BLaER1 treated with 17β-estradiol and CSF1 and Interleukin-3, amounts not matched to agents 10 nM and 100 nM (cell line): ENCODE results near the gene RGS3.

Experiments used
- H3K27ac ChIP-seq, 11 experiments: shearing (Covaris generic); formaldehyde crosslinking; 2 replicates each; pipeline ENCODE4 v1.8.1; 2022
- H3K27me3 ChIP-seq, 11 experiments: shearing (Covaris generic); formaldehyde crosslinking; 2 replicates each; pipeline ENCODE4 v1.8.1; 2022
- H3K36me3 ChIP-seq, 11 experiments: shearing (Covaris generic); formaldehyde crosslinking; 2 replicates each; pipeline ENCODE4 v1.8.1; 2022
- H3K4me1 ChIP-seq, 10 experiments: shearing (Covaris generic); formaldehyde crosslinking; 2 replicates each; pipeline ENCODE4 v1.8.1; 2022
- H3K4me2 ChIP-seq, 11 experiments: shearing (Covaris generic); formaldehyde crosslinking; 2 replicates each; pipeline ENCODE4 v1.8.1; 2022
- H3K4me3 ChIP-seq, 10 experiments: shearing (Covaris generic); formaldehyde crosslinking; 2 replicates each; pipeline ENCODE4 v1.8.1; 2022
- H3K9ac ChIP-seq, 11 experiments: shearing (Covaris generic); formaldehyde crosslinking; 2 replicates each; pipeline ENCODE4 v1.8.1; 2022
- H3K9me3 ChIP-seq, 11 experiments: shearing (Covaris generic); formaldehyde crosslinking; replicated peaks in 1 of 11; 2 replicates each; pipeline ENCODE4 v1.8.1; 2022
- H4K20me1 ChIP-seq, 11 experiments: shearing (Covaris generic); formaldehyde crosslinking; 2 replicates each; pipeline ENCODE4 v1.8.1; 2022
- Cebpa-rat ChIP-seq, 11 experiments: shearing (Covaris generic); IDR thresholded peaks; 2 replicates each; pipeline ENCODE4 v1.8.1; 2022

RGS3 gene

GRCh38 chr9:113538701-113539430, 75.3 kb downstream of the RGS3 start:
- no peak overlapping the region for H3K4me2 ChIP-seq
- H3K9ac ChIP-seq, result no peak overlapping the region
- H4K20me1 ChIP-seq, result no peaks in the 10 kb centered on the region
- H3K4me3 ChIP-seq, result no peak overlapping the region
- no peaks in the 10 kb centered on the region for H3K27me3 ChIP-seq
- H3K36me3 ChIP-seq, result no peaks in the 10 kb centered on the region
- peaks cover 31 to 56% (median 39%) of the 10 kb centered on the region in 10 experiments for H3K4me1 ChIP-seq
- no peaks in the 10 kb centered on the region for H3K9me3 ChIP-seq
- TF ChIP-seq Cebpa-rat (IDR thresholded peaks at IDR 0.05), result no peak
- H3K27ac ChIP-seq, result no peak overlapping the region

- no peaks in the 10 kb centered on the region for H3K27me3 ChIP-seq
- peaks cover 31 to 56% (median 38%) of the 10 kb centered on the region in 10 experiments for H3K4me1 ChIP-seq
- no peak overlapping the region for H3K4me3 ChIP-seq
- no peak for TF ChIP-seq Cebpa-rat (IDR thresholded peaks at IDR 0.05)
- H3K27ac ChIP-seq, result no peak overlapping the region
- no peak overlapping the region for H3K9ac ChIP-seq
- no peaks in the 10 kb centered on the region for H3K9me3 ChIP-seq
- no peaks in the 10 kb centered on the region for H3K36me3 ChIP-seq
- no peaks in the 10 kb centered on the region for H4K20me1 ChIP-seq
- peak overlapping the region in 5 of 11 experiments; percentile 1 to 35 (median 28); a peak in 3 of 22 replicates for H3K4me2 ChIP-seq
These were observed 76.9 kb downstream of the RGS3 start for GRCh38 chr9:113540466-113540865.

DNA sequence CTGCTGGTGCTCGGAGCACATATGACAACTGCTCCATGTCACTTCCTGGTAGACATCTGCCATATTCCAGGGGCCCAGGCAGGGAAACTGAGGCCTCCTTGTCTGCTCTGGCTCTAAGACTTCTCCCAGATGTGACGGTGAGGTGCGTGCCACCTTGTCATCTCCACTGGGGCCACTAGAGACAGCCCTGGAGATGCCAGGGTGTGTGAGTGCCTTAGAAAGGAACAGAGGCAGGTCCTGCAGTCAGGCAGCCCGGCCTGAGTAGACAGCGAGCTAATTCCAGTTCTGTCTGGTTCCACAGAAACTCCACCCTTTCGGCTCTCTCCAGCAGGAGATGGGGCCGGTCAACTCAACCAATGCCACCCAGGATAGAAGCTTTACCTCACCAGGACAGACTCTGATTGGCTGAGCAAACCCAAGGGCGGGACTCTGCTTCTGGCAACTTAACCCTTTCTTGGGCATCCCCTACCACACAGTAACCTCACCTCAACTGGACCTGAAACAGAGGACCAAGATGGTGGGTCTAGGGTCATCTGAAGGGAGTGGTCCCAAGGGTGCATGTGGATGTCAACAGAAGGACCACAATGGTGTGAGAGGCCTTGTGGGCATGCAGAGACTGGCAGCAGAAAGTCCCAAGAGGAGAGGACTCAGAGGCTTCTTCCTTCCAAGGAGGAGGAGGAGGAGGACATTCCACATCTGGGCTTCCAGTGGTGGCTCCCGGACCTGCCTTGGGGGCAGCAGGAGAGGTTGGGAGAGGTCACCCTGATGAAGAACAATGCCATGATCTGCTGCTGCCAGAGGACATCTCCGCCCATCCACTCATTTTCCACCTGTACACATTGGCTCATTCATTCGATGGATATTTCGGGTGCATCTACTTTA, 77.7 kb downstream of the RGS3 start:
- Histone ChIP-seq H3K4me3 (no peak overlapping the region), H3K4me2 (peak overlapping the region in 9 of 11 experiments; percentile 1 to 50 (median 27); a peak in 14 of 22 replicates), H3K27me3 (no peaks in the 10 kb centered on the region), H3K9ac (no peak overlapping the region), H3K36me3 (no peaks in the 10 kb centered on the region), H4K20me1 (no peaks in the 10 kb centered on the region), H3K4me1 (peaks cover 24 to 49% (median 30%) of the 10 kb centered on the region in 10 experiments), H3K9me3 (no peaks in the 10 kb centered on the region), H3K27ac (peak overlapping the region in 1 of 11 experiments; percentile 34; a peak in 4 of 22 replicates)
- no peak for TF ChIP-seq Cebpa-rat (IDR thresholded peaks at IDR 0.05)

DNA sequence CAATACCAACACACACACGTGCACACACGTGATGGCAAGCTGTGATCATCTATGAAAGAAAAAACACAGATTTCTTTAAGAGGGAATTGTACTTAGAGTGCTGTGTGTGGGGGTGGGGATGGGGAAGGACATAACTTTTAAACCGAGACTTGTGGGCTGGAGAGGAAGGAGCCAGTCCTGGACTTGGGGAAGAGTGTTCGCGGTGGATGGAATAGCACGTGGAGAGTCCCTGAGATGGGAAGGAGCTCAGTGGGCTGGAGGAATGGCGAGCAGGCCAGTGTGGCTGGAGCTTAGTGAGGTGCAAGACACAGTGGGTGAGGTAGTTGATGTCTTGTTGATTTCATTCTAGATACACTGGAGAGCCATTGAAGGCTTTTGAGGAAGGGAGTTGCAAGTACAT, 78.5 kb downstream of the RGS3 start:
- Histone ChIP-seq H3K4me2 (peak overlapping the region in 2 of 11 experiments; percentile 22 to 35; a peak in 1 of 22 replicates), H3K9me3 (no peaks in the 10 kb centered on the region), H3K27me3 (no peaks in the 10 kb centered on the region), H4K20me1 (no peaks in the 10 kb centered on the region), H3K9ac (no peak overlapping the region), H3K4me3 (no peak overlapping the region), H3K4me1 (peaks cover 16 to 43% (median 23%) of the 10 kb centered on the region in 10 experiments), H3K27ac (no peak overlapping the region), H3K36me3 (no peaks in the 10 kb centered on the region)
- TF ChIP-seq Cebpa-rat (IDR thresholded peaks at IDR 0.05), result no peak

DNA sequence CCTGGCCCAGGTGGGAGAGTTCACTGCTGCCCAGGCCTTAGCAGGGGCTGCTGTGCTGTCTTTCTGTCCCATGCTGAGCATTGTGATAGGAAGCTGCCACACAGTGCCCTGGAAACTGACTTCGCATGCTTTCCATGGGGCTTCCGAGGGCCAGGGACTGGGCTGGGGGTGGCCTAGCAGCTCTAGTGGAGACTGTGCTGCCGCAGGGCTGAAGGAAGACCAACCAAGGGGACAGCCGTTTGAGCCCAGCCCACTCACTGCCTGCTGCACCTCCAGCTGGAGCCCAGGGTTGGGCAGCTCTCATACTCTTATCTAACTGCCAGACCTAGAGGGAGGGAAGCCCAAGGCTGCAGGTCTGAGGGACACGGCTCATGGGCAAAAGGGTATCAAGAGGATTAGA, 79.2 kb downstream of the RGS3 start:
- Histone ChIP-seq H3K4me3 (no peak overlapping the region), H3K9ac (no peak overlapping the region), H3K36me3 (no peaks in the 10 kb centered on the region), H3K9me3 (no peaks in the 10 kb centered on the region), H3K4me1 (peaks cover 16 to 43% (median 23%) of the 10 kb centered on the region in 10 experiments), H3K4me2 (0 out of 22 replicates have a peak overlapping the region, but pooled peaks of 1 of the 11 experiments have one; percentile 22), H3K27me3 (no peaks in the 10 kb centered on the region), H3K27ac (no peak overlapping the region), H4K20me1 (no peaks in the 10 kb centered on the region)
- TF ChIP-seq Cebpa-rat (IDR thresholded peaks at IDR 0.05), result no peak

- Histone ChIP-seq H3K27ac (no peak overlapping the region), H3K4me2 (no peak overlapping the region), H4K20me1 (no peaks in the 10 kb centered on the region), H3K4me1 (peaks cover 19 to 47% (median 26%) of the 10 kb centered on the region in 10 experiments), H3K27me3 (no peaks in the 10 kb centered on the region), H3K36me3 (no peaks in the 10 kb centered on the region), H3K9me3 (no peaks in the 10 kb centered on the region), H3K4me3 (no peak overlapping the region), H3K9ac (no peak overlapping the region)
- no peak for TF ChIP-seq Cebpa-rat (IDR thresholded peaks at IDR 0.05)
These were observed 79.9 kb downstream of the RGS3 start for GRCh38 chr9:113543296-113543981.

DNA sequence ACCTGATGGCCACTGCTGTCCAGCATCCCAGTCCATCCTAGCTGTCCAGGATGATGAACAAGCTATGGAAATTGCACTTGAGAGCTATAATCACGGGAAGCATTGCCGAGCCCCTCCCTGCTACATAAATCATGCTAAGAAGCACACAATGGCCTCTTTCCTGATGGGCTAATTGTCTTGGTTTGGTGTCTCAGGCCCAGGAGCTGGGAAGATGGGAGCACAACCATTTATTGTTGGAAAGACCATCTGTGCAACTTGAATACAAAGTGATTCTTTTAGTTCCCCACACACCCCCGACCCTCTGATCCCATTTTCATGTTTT, 80.4 kb downstream of the RGS3 start:
- Histone ChIP-seq H3K36me3 (no peaks in the 10 kb centered on the region), H3K4me2 (no peak overlapping the region), H3K9me3 (no peaks in the 10 kb centered on the region), H3K9ac (no peak overlapping the region), H3K4me1 (peaks cover 23 to 52% (median 31%) of the 10 kb centered on the region in 10 experiments), H3K27me3 (no peaks in the 10 kb centered on the region), H4K20me1 (no peaks in the 10 kb centered on the region), H3K27ac (no peak overlapping the region), H3K4me3 (no peak overlapping the region)
- TF ChIP-seq Cebpa-rat (IDR thresholded peaks at IDR 0.05), result no peak

DNA sequence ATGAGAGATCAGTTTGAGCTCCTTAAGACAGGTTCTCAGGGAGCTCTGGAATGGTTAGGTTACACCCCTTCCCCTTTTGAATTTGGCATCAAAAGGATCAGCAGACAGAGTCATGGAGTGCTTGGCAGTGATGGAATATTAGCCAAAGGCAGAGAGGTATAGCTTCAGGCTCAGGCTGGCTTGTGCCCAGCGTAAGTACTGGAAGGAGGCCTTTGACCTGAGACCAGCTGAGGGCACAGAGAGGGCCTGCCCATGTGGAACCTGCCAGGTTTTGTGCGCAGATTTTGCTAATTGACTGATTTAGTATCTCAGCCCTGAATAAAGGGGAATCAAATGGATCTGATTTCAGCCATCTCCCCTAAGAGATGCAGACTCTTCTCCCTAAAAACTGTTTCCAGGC, 81.5 kb downstream of the RGS3 start:
- H3K27me3 ChIP-seq, result no peaks in the 10 kb centered on the region
- H3K4me2 ChIP-seq, result no peak overlapping the region
- H3K4me3 ChIP-seq, result no peak overlapping the region
- no peaks in the 10 kb centered on the region for H3K36me3 ChIP-seq
- peaks cover 25 to 57% (median 32%) of the 10 kb centered on the region in 10 experiments for H3K4me1 ChIP-seq
- H3K9me3 ChIP-seq, result no peaks in the 10 kb centered on the region
- no peak overlapping the region for H3K9ac ChIP-seq
- no peaks in the 10 kb centered on the region for H4K20me1 ChIP-seq
- TF ChIP-seq Cebpa-rat (IDR thresholded peaks at IDR 0.05), result no peak
- no peak overlapping the region for H3K27ac ChIP-seq

DNA sequence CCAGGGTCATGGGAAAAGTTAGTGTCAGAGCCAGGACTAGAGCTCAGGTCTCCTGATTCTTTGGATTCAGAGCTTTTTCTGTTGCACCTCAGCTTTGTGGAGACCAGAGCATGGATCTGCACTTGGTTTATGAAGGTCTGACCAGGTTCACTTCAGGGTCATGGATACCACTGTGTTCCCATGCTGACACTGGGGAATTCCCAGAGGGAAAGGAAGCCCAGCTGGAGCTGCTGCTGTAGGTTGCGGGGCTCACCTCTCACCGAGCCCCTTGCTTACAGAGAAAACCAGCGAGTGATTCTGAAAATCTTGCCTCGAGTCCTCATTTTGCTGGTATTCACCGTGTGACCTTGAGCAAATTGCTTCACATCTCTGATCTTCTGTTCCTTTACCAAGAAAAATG, 83.0 kb downstream of the RGS3 start:
- Histone ChIP-seq H3K4me2 (peak overlapping the region in 3 of 11 experiments; percentile 5 to 89 (median 88); a peak in 1 of 22 replicates), H3K9me3 (no peaks in the 10 kb centered on the region), H3K4me1 (peaks cover 19 to 44% (median 24%) of the 10 kb centered on the region in 10 experiments), H3K4me3 (no peak overlapping the region), H4K20me1 (no peaks in the 10 kb centered on the region), H3K36me3 (no peaks in the 10 kb centered on the region), H3K9ac (no peak overlapping the region), H3K27me3 (no peaks in the 10 kb centered on the region), H3K27ac (no peak overlapping the region)
- no peak for TF ChIP-seq Cebpa-rat (IDR thresholded peaks at IDR 0.05)
